ENCODE data around the gene GALNT2.

The GALNT2 gene

DNA sequence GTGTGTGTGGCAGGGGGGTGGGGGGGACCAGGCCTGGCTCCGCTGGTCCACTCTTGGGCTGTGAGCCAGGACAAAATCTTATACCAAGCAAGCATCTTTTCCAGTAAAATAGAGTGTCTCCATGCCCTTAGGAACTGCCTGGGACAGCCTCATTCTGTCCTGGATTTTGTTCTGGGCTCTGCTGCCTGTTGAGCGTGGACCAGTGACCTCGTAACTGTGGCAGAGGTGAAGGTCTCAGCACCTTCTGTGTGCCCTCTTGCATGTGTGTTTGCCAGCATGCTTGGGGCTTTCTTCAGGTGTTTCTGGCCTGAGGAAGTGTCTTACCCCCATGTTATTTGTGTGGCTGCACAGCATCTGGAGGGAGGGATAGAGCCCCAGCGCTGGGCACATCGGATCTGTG lies 45.7 kb downstream of the GALNT2 start:
- DNase-seq (ENCODE audit: low spot score) = no peak

DNA sequence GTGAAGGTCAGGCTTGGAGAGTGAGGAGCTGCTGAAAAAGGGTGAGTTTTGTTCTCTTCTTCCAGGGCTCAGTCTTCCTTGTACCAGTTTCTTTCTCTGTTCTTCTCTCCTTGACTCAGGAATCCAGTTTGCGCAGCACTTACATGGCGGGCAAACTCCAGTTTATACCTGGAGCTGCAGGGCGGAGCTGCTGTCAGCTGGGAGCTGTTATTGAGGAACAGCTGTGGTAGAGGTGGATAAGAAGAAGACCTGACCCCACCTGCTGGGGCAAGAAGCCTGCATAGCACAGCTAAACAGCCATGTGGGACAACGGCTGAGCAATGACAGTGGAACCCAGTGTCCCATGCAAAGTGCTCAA lies 46.2 kb downstream of the GALNT2 start:
- DNase-seq (ENCODE audit: low spot score) = no peak

DNA sequence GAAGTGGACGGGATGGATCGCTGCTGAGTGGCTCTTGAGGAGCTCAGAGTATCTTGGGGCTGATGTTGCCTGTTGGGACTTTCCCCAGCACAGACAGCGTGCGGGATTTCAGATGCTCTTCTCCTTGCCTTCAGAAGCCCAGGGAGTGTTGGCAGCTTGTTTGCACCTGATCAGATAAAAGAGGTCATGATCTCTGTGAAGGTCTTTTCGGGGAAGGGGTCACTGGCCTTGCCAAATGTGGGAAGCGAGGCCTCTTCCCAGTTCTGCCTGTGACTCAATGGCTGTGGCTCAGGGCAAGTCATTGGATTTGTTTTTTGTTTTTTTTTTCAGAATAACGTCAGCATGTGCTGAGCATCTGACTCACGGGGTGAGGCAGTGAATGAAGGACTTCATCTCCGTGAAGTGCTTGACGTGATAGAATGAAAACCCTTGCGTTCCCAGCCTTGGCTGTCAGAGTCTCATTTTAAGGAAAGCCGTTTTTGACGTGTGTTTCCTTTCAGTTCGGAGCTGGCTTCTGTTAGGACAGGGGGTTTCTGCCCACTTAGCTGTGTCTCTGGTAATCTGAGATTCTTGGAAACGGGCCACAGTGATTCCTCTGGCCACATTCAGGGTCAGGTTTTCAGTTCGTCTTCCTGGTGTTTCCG lies 46.7 kb downstream of the GALNT2 start:
- no peak for DNase-seq (ENCODE audit: low spot score)

DNA sequence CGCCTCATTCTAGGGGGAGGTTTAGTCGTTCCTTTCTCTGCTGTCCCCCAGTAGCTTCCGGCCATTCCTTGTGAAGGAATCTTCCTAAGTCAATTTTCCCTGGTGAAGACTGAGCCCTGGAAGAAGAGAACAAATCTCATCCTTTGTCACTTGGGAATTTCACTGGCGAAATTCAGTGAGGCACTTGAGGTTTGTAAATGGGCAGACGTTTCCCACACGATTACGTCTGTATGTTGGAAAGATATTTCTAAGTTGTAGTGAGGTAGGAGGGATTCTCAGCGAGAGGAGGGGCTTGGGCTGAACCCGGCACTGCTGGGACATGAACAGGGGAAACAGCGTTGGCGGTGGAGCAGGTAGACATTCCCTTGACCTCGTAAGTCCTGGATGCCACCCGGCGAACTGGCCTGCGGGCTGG lies 47.2 kb downstream of the GALNT2 start:
- no peak for DNase-seq (ENCODE audit: low spot score)

DNA sequence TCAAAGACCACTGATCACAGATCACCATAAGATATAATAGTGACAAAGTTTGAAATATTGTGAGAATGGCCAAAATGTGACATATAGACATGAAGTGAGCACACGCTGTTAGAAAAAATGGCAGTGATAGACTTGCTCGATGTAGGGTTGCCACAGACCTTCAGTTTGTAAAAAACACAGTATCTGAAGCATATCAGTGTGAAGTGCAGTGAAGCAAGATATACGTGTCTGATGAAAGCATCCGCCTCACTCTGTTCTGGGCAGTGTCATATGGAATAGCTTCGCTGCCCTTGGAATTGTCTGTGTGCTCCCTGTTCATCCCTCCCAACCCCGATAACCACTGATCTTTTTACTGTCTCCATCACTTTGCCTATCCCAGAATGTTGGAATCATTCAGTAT lies 50.7 kb downstream of the GALNT2 start:
- DNase-seq (ENCODE audit: low spot score) = no peak

DNA sequence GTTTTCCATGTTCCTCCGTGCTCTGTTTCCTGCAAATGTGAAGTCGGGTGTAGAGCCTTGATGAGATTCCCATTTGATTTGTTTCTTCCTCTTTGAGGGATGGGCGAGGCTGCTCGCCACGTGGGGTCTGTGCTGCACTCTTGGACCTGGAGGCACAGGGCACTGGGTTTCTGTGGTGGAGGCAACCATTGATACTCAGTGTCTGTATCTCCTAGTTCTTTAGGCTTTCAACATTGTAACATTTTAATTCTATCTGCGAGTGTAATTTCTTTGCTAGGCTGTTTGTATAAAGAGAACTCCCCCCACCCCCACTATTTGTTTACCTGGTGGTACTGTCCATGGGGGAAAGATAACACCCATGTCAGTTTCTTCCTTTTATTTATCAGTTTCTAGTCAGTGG lies 52.3 kb downstream of the GALNT2 start:
- no peak for DNase-seq (ENCODE audit: low spot score)

DNA sequence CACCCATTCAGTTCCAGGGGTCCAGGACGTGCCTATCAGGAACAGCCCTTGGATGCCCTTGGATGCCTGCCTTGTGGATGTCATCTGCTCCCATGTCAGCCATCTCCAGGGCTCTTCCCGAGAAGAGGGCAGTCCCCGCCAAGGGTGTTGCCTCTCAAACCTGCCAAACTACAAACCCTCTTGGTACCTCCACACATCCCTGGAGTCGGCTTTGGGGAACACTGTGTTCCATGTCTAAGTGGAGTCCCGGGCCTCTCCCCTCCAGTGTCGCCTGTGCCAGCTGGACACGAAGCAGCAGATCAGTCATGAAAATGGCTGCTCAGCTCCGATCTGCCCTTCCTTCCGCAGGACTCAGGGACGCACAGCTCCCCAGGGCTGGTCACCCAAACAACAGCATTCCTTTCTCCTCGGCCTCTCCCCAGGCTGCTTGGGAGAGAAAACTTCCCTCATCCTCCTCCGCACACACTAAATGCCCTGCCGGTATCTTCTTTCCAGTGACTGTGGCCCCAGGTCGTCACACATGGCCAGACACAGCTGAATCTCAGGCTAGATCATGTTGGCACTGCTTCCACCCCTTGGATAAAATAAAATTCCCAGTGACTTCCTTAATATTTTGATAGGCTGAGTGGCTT lies 53.4 kb downstream of the GALNT2 start:
- no peak for DNase-seq (ENCODE audit: low spot score)

DNA sequence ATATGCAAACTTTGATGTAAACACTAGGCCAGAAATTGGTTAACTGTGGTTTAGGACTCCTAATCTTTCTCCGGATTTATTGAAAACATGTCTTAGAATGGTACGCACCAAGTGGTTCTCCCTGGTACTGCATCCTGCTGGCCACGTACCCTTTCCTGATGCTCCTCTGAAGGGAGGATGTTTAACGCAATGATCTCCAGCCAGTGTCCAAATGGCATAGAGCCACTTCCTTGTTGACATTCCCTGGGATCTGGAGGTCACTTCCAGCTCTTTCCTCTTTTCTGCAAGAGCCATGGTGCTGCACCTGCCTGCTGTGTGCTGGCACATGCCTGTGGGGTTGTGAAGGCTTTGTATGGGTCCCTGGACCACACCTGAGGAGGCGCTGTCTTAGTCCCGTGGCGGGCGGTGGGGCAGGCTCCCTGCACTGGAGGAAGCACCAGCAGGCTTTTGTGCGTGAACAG lies 53.9 kb downstream of the GALNT2 start:
- DNase-seq (ENCODE audit: low spot score) = no peak

DNA sequence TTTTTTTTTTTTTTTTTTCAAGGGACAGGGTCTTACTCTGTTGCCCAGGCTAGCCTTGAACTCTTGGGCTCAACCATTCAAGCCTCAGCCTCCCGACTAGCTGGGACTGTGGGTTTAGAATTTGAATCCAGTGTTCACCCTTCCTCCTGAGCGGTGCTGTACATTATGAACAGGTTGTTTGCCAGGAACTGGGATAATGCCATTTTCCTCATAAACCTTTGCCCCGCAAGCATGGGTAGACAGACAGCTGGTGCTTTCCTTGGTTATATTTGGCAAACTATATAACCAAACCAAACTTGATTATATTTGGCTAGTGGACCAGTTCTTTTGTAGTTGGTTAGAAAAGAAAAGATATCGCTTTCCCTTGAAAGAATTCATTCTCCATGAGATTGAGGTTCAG lies 54.9 kb downstream of the GALNT2 start:
- no peak for DNase-seq (ENCODE audit: low spot score)

DNA sequence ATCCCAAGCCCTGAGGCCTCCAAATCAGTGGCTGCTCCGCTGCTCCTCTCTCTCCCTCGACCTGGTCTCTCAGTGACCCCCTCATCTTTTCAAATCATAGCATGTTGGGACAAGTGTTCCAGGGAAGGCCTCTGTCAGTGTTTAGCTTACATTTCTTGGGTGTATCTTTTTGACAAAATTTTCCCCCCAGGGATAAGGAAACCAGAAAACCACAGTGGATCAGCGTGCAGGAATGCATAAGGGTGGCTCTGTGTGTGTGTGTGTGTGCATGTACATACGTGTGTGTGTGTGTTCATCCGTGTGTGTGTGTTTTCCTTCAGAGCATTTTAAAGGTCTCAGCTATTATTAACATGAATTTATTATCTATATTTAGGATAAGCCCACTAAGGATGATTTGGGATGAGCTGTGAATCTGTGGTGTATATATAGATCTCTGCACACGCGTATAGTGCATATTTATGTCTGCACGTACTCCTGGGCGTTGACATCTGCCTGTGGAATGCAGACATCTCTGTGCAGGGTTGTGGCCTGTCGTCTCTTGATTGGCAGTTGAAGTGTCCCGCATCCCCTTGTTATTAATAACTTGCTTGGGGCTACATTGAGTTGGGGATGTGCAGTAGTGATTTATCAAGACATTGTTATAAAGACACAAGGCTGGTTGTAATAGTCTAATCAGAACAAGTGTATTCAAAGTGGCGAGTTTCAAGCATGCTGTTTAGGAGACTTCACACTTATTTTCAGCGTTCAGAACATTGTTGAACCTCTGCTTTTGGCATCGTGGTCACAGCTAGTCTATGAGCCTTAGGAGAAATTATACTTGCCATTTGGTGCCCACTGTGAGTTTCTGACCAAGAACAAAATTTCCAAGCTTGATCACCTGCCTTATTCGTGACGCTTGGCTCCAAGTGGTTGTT lies 55.6 kb downstream of the GALNT2 start:
- DNase-seq (ENCODE audit: low spot score) = no peak

DNA sequence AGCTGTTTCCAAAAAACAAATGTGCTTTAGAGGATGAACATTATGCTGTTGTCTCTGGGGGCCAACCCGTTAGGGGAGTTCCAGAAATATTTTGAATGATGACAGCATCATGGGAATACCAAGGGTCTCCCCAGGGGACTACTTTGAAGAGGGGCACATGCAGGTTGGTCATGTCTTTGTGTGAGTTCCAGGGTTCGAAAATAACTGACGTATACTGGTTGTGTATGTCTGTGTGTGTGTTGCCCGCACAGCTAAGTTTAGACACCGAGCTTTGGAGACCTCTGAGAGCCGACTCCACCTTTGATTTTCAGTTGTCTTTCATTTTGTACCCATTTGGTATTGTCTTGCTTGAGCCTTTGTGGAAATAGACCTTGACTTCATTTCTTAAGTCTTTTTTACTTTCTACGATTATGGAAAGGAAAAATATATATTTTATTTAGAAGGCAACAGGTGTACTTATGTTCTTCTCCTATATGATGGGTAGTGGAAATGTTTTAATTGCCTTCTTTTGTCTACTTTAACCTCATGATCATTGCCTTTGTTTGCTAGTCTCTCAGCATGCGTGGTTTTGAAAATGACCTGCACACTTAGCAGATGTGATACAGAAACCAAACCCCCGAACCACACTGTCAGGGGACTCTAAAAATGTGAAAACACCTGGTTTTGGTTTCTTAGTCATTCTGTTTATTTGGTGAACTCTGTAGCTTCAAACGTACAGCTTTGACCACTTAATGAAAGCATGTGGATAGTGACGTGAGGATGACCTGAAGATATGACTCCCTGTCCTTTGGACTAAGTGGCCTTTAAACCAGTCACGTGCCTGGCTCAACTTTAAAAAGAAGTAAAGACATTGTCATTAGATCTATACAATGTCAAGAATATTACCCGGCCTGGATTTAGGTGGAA lies 56.5 kb downstream of the GALNT2 start:
- no peak for DNase-seq (ENCODE audit: low spot score)

DNA sequence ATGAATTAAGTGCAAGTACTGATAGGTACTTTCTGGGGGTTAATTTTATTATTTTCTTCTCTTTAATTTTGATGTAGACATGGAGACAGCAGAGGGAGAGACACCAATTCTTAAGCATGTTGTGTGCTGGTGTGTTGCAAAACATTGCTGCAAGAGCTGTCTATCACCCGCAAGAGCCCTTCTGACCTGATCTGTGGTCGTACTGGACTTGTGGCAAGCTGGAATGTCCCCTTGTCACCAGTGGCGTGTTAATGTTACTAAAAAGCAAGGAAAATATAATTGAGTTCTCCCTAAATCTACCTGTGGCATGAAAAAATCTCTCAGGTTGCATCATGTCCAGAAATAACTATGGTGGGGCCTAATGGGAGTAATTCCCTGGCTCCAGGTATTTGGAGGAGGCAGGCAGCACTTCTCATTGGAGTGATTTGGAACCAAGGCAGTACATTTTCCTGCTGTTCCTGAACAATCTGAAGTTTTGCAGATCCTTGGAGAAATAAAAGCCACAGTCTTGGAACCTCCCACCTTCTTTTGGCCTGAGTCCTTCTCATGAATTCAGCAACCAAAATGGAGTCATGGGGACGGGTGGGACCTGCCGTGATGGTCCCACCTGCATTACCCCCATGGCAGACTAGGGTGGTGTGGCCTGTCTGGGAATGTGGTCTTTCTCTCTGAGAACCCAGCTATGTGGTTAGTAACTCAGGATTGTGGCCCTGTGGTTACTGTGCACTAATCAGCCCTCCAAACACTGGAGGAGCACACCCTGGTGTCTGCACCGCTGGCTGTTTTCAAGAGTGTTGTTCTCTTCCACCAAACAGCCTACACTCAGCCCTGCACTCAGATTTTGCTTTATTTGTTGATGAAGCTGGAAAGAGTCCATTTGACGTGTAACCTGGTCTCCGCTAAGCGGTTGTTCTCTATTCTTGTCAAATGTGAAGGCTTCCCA lies 57.4 kb downstream of the GALNT2 start:
- DNase-seq (ENCODE audit: low spot score) = no peak

DNA sequence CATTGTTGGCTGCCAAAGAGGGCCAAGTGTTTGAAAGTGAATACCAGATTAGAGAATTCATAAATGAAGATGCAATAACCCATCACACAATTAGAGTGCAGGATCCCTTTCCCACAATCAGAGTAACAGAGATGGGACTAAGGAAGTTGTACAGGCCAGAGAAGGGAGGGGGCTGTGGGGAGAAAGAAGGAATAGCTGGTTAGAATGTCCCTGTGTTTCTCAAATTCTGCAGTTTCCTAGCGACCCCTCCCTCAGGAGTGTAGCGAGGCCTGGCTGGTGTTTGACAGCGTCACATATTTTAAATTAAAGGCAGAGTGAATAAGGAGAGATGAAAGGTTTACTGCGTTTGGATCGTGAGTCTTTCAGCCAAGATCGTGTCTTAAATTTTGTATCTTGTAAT lies 58.1 kb downstream of the GALNT2 start:
- DNase-seq (ENCODE audit: low spot score) = no peak

DNA sequence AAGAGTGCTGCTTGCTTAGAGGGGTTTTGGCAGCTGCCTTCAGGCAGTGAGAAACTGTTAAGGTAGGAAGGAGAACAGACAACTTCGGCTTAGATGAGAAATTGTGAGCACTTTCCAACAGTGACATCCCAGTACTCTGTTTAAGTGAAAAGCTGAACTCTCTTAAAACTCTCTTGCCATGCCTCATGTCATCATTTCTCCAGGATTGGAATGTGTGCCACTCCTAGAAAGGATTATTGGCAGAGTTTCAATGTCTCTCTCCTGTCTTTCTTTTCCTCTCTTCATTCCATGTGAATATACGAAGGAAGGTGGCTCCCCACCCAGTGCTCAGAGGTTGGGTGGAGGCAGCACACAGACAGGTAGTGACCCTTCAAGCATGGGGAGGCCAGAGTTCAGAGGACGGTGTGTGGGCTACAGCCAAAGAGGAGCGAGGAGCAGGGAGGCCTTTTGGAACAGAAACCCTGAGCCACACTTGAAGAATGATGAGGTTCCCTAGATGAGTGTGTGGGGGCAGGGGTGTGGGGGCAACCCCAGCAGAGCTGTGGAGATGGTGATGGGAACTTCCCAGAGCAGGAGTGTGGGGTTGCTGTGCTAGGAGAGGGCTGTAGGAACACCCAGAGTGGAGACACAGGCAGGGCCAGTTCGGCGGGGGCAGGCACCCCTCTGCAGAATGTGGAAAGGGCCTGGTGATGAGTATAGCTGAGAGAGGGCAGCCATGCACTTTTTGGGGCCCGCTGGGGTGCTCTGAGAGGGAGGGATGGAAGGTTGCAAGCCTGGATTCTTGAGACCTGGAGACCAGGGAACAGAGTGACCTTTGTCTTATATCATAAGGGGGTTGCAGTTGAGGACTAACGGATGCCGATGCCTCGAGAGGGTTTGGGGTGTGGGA lies 58.8 kb downstream of the GALNT2 start:
- DNase-seq (ENCODE audit: low spot score) = no peak

DNA sequence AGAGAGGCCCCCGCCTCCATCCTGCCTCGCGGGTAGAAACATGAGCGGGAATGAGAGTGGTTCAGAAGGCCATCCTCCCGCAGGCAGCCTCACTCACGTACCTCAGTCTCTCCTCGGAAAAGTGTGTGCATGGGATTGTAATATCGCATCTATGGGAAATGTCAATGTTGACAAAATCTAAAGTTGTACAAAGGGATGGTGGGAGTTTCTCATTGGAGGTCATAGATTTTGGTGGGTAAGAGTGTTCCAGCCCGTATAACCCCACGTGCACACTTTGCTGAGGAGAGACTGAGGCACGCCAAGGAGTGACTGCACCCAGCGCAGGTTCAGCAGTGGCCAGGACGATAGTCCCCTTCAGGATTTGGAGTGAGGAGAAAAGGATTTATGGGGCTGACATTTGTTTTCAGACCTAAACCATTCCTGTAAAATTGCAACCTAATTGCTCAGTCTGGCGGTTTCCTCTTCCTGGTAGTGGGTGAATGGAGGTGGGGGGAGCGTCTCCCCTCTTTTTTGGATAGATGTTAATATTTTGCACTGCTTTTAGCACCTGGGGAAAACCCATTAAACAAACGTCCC lies 59.6 kb downstream of the GALNT2 start:
- no peak for DNase-seq (ENCODE audit: low spot score)

DNA sequence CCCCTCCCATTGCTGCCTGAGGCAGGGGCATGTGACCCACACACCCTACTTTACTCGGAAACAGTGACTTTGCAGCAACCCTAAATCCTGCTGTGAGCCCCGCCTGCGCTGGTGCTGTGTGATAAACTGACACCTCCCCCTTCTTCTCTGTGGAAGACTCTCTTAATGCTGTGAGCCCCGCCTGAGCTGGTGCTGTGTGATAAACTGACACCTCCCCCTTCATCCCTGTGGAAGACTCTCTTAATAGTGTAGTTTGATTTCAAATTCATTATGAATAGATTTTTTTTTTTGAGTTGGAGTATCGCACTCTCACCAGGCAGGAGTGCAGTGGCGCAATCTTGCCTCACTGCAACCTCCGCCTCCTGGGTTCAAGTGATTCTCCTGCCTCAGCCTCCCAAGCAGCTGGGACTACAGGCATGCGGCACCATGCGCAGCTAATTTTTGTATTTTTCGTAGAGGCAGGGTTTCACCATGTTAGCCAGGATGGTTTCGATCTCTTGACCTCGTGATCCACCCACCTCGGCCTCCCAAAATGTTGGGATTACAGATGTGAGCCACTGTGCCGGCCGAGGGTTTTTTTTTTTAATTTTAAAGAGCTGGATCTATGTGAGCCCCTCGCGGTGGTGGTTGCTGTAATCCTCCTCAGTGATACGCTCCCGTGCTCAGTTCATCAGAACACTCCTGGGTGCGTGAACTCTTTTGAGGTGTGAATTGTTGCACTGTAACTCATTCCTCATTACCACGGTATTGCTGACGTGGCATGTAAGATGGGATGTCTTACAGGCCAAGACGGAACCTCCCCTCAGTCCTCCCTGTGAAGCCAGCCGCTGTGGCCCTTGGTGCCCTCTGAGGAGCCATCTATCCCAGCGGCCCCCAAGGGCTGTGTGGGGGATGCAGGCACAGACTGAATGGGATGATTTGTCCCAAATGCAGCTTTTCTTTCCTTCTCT lies 60.3 kb downstream of the GALNT2 start:
- DNase-seq (ENCODE audit: low spot score) = peak; percentile 42

DNA sequence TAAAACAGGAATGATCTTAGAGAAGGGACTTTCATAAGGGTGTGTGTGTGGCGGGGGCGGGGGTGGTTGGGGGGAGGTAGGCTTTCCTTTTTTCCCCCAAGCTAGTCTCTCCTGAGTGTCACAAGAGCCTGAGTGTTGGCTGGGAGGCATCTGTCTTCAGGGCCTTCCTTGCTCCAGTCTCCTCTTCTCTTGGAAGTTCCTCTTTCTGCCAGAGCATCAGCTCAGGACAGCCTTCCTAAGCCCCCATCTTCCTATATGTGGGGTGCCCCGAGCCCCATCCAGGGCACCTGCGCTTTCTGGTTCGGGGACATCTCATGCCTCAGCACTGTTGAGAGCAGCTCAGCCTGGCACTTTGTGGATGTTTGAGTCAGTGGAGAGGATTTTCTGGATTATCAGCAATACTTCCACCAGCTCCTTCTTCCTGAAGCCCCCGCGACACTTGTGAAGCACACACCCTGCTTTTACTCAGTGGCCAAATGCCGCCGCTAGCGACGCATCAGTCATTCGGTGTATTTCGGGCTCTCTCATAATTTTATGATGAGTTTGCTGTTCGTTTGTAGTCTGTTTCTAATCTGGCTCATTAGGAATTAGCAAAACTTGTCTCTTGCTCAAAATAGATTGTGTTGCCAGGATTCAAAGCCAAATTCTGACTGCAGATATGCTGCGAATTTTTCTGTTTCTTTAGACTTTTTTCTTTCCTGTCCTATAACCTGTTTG lies 61.7 kb downstream of the GALNT2 start:
- DNase-seq (ENCODE audit: low spot score) = no peak

DNA sequence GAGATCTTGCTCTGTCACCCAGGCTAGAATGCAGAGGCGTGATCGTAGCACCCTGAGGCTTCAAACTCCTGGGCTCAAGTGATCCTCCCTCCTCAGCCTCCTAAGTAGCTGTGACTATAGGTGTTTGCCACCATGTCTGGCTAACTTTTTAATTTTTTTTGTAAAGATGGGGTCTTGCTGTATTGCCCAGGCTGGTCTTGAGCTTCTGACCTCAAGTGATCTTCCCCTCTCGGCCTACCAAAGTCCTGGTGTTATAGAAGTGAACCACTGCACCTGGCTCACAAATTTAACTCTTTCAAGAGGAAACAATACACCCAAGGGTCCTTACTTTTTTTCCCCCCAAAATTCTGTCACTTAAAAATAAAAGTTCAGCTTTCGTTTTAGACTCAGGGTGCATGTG lies 62.3 kb downstream of the GALNT2 start:
- no peak for DNase-seq (ENCODE audit: low spot score)

All from CD4-positive, alpha-beta T cell treated with Interleukin-15 for 4 hours (primary cell).